Naive B cell (primary cell): Measurements from ENCODE around the gene DNAJC1. TPM values are rescaled to one million over a fixed set of nuclear protein-coding genes. Genes with fewer than 3 reads are reported as not detected.
"Not testable (repeated sequence)": the region's sequence is repeated elsewhere in the genome, so short reads cannot be mapped to it uniquely, and the experiment has no call there.

ENCODE experiments used
- ATAC-seq, 2 donors: fragments of 150-1000 bp; cut with Tn5 transposase; 2 replicates each; pipeline ENCODE4 v1.10.0; 2021; ENCODE audit warnings: low read depth in 2 of 2, mild to moderate bottlenecking in 2 of 2, moderate library complexity in 2 of 2
- DNase-seq: peaks from one replicate; pipeline ENCODE4 v3.0.0; 2022
- H3K27ac Mint-ChIP-seq, 6 donors: one replicate each; pipeline ENCODE4 v1.8.0; 2020 to 2022; ENCODE audit warnings: mild to moderate bottlenecking in 6 of 6, mixed read lengths in 6 of 6, moderate library complexity in 5 of 6, inconsistent platforms in 2 of 6
- H3K27me3 Mint-ChIP-seq, 3 donors: one replicate each; pipeline ENCODE4 v1.8.0; 2021 to 2022; ENCODE audit warnings: mixed read lengths in 3 of 3, mild to moderate bottlenecking in 1 of 3
- H3K36me3 Mint-ChIP-seq, 2 donors: one replicate each; pipeline ENCODE4 v1.8.0; 2020 to 2022; ENCODE audit warnings: mixed read lengths in 2 of 2, inconsistent platforms in 1 of 2, mild to moderate bottlenecking in 1 of 2
- H3K4me1 Mint-ChIP-seq, 3 donors: one replicate each; pipeline ENCODE4 v1.8.0; 2020 to 2022; ENCODE audit warnings: mixed read lengths in 3 of 3, inconsistent platforms in 1 of 3, mild to moderate bottlenecking in 1 of 3, moderate library complexity in 1 of 3
- H3K4me3 Mint-ChIP-seq, 8 donors: one replicate each; pipeline ENCODE4 v1.8.0; 2020 to 2022; ENCODE audit warnings: mild to moderate bottlenecking in 8 of 8, mixed read lengths in 8 of 8, moderate library complexity in 8 of 8, inconsistent platforms in 2 of 8
- H3K9me3 Mint-ChIP-seq, 7 donors: one replicate each; pipeline ENCODE4 v1.8.0; 2020 to 2022; ENCODE audit warnings: mixed read lengths in 7 of 7, mild to moderate bottlenecking in 5 of 7, inconsistent platforms in 2 of 7, moderate library complexity in 1 of 7
- polyA plus RNA-seq, 6 donors: library from polyadenylated mRNA; unstranded; fragments of 300-500 nt; fragmentation: Illumina TruSeq; gene quantifications; one replicate each; pipeline ENCODE4 v1.2.3, GENCODE V29; 2021; ENCODE audit warnings: low read depth in 6 of 6

Gene DNAJC1
- polyA plus RNA-seq, 6 donors from 2014 or later, result 9.1 to 19.5 (median 14.5) TPM

DNA sequence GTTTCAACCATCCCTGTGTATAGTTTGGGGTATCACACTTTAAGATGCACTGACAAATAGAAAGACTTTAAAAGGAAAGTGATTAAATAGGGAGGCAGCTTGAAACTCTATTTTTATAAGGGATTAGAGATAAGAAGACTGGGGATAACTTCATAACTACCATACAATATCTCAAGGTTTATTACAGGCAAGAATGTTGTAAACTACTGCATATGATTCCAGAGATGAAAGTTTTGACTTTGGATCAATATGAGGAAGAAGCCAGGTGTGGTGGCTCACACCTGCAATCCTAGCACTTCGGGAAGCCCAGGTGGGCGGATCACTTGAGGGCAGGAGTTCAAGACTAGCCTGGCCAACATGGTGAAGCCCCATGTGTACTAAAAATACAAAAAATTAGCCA, 96.1 kb downstream of the DNAJC1 start:
- H3K27ac Mint-ChIP-seq, result peak overlapping the region in 1 of 6 donors; percentile 74
- ATAC-seq, result no peak

DNA sequence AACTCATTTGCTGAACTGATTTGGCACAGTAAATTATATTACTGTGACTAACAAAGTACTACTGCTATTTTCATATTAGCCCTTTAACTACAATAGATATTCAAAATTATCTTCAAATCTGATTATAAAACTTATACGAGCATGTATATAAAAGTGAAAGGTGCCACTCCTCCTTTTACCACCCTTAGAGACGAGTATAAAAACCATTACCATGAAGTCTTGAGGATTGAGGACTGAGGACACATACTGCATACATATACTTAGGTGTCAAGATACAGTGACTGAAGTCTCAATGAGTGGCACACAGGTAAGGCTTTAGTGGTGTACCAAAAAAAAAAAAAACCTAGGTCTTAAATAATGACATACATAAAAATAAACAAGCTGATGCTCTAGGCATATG, 98.6 kb downstream of the DNAJC1 start:
- Mint-ChIP-seq H3K36me3 (peaks cover 5 to 12% of the 10 kb centered on the region in 2 donors), H3K4me1 (no peaks in the 10 kb centered on the region), H3K27ac (peak overlapping the region in 1 of 6 donors; percentile 29), H3K27me3 (no peaks in the 10 kb centered on the region), H3K4me3 (no peak overlapping the region), H3K9me3 (no peaks in the 10 kb centered on the region)
- DNase-seq (no peak), ATAC-seq (no peak)

More for the DNA sequence above, 96.1 kb downstream of the DNAJC1 start:
- Mint-ChIP-seq H3K27me3 (no peaks in the 10 kb centered on the region), H3K4me3 (no peak overlapping the region), H3K9me3 (no peaks in the 10 kb centered on the region), H3K4me1 (no peaks in the 10 kb centered on the region), H3K36me3 (peaks cover 16 to 23% of the 10 kb centered on the region in 2 donors)
- DNase-seq, result no peak

DNA sequence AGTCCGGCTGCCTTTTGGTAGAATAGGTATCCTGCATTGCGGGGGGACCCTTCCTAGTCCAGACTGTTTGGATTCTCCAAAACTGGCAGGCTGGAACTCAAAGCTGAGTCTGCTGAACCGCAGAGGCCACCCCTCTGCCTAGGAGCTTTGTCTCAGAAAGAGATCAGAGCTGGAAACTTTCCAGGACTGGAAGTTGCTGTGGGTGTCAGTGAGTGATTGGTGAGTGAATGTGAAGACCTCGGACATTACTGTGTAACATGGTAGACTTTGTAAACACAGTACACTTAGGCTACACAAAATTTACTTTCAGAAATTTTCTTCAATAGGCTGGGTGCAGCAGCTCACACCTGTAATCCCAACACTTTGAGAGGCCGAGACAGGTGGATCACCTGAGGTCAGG, 103.8 kb downstream of the DNAJC1 start:
- Mint-ChIP-seq H3K27me3 (no peaks in the 10 kb centered on the region), H3K36me3 (peaks cover 0 to 16% of the 10 kb centered on the region in 2 donors), H3K4me3 (no peak overlapping the region), H3K27ac (peak overlapping the region in 1 of 6 donors; percentile 39), H3K9me3 (no peaks in the 10 kb centered on the region), H3K4me1 (no peaks in the 10 kb centered on the region)
- DNase-seq (no peak), ATAC-seq (no peak)

DNA sequence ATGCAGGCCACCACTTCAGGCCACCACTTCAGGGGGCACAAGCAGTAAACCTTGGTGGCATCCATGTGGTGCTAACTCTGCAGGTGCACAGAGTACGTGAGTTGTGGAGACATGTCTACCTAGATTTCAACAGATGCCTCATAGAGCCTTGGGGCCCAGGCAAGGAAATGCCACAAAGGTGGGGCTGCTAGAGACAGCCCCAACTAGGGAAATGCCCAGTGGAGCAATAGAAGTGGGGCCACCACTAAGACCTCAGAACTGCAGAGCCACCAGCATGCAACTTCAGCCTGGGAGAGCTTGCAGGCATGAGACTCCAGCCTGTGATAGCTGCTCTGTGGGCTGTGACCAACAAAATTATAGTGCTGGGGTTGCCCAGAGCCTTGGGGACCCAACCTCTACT, 107.6 kb downstream of the DNAJC1 start:
- Mint-ChIP-seq H3K27ac (no peak overlapping the region), H3K9me3 (peaks cover 11 to 32% (median 25%) of the 10 kb centered on the region in 7 donors), H3K4me1 (no peaks in the 10 kb centered on the region), H3K36me3 (peaks cover 22 to 47% of the 10 kb centered on the region in 2 donors), H3K4me3 (no peak overlapping the region), H3K27me3 (no peaks in the 10 kb centered on the region)
- DNase-seq (no peak), ATAC-seq (no peak)

DNA sequence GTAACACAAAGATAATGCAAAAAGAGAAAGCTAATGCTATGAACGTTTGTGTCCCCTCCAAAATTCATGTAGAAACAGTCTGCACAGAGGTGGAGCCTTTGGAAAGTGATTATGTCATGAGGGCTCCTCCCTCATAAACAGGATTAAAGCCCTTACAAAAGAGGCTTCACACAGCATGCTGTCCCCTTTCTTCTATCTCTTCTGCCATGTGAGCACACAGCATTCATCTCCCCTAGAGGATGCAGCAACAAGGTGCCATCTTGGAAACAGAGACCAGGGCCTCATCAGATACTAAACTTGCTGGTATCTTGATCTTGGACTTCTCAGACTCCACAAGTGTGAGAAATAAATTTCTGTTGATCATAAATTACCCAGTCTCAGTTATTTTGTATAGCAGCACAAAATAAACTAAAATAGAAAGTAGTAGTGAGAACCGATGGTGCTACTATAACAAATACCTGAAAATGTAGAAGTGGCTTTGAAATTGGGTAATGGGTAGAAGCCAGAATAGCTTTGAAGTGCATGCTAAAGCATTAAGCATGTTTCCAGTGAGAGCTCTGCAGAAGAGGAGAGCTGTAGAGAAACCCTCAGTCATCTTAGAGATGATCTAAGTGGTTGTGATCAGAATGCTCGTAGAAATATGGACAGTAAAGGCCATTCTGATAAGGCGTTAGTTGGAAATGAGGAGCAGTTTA, 108.7 kb downstream of the DNAJC1 start:
- Mint-ChIP-seq H3K4me3 (no peak overlapping the region), H3K9me3 (peaks cover 11 to 33% (median 27%) of the 10 kb centered on the region in 7 donors), H3K4me1 (peaks cover under 1 to 5% (median 1%) of the 10 kb centered on the region in 3 donors), H3K36me3 (peaks cover 24 to 47% of the 10 kb centered on the region in 2 donors), H3K27ac (no peak overlapping the region), H3K27me3 (no peaks in the 10 kb centered on the region)
- ATAC-seq (no peak), DNase-seq (no peak)

DNA sequence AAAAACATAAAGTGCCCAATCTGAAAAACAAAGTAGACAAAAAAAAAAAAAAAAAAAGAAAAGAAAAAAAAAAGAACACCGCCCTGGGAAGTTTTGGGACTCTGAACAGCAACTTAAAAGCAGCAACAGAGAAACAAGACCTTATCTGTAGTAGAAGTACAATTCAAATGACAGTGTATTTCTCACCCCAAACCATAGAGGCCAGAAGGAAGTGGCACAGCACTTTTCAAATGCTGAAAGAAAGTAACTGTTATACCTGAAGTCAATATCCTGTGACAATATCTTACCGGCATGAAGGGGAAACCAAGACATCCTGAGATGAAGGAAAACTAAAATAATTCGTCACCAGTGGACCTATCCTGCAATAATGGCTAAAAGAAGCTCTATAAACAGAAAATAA, 112.1 kb downstream of the DNAJC1 start:
- Mint-ChIP-seq H3K36me3 (peaks cover 24 to 48% of the 10 kb centered on the region in 2 donors), H3K4me3 (peak overlapping the region in 1 of 8 donors; percentile 62), H3K4me1 (peaks cover 12 to 18% (median 17%) of the 10 kb centered on the region in 3 donors), H3K9me3 (peaks cover 11 to 50% (median 42%) of the 10 kb centered on the region in 7 donors), H3K27ac (no peak overlapping the region), H3K27me3 (no peaks in the 10 kb centered on the region)
- DNase-seq, result no peak
- no peak for ATAC-seq

DNA sequence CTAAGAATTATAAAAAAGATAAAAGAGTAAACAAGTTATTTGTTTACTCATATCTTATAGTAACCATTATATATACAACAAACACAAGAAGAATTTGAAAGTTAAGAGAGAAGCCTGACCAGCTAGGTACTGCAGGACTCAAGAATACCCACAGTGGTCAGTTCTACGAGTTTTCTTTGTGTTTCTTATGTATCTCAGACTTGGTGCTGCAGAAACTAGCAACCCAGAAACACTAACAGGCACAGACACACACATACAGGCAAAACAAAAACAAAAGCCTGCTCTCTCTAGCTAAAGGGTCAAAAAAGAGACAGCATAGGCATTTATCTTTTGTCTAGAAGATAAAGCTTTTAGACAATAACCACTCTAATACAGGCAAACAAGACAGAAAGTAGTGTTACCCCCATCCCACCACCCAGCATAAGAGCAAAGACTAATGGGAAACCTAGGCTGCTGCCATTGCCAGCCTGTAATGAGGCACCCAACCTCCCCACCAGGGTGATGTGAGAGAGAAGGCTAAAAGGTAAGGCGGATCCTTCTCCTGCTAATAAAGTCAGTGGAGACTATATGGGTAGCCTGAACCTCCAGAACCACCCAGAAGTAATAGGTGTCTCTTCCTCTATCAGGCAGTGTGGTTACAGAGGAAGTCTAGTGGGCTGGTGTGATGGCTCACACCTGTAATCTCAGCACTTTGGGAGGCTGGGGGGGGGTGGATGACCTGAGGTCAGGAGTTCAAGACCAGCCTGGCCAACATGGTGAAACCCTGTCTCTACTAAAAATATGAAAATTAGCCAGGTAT, 113.9 kb downstream of the DNAJC1 start:
- peaks cover 18 to 66% (median 57%) of the 10 kb centered on the region in 7 donors for H3K9me3 Mint-ChIP-seq
- H3K4me1 Mint-ChIP-seq, result peaks cover 12 to 18% (median 17%) of the 10 kb centered on the region in 3 donors
- peaks cover 37 to 38% of the 10 kb centered on the region in 2 donors for H3K36me3 Mint-ChIP-seq
- H3K4me3 Mint-ChIP-seq, result peak overlapping the region in 2 of 8 donors; percentile 2 to 23
- DNase-seq, result no peak
- H3K27me3 Mint-ChIP-seq, result no peaks in the 10 kb centered on the region
- ATAC-seq, result no peak
- peak overlapping the region in 2 of 6 donors; percentile 15 to 16 for H3K27ac Mint-ChIP-seq

DNA sequence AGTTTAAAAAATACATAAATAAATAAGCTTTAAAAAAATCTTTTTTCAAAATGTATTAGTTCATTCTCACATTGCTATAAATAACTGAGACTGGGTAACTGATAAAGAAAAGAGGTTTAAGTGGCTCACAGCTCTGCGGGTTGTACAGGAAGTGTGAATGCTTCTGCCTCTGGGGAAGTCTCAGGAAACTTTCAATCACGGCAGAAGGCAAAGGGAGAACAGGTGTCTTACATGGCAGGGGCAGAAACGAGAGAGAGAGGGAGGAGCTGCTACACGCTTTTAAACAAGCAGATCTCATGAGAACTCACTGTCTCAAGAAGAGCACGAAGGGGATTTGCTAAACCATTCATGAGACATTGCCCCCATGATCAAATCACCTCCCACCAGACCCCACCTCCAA, 114.6 kb downstream of the DNAJC1 start:
- Mint-ChIP-seq H3K27ac (peak overlapping the region in 4 of 6 donors; percentile 42 to 66 (median 55)), H3K4me3 (peak overlapping the region in 5 of 8 donors; percentile 13 to 63 (median 27)), H3K27me3 (no peaks in the 10 kb centered on the region), H3K36me3 (peaks cover 30 to 33% of the 10 kb centered on the region in 2 donors), H3K9me3 (peaks cover 17 to 61% (median 52%) of the 10 kb centered on the region in 7 donors), H3K4me1 (peaks cover 12 to 18% (median 17%) of the 10 kb centered on the region in 3 donors)
- DNase-seq (peak; percentile 2), ATAC-seq (peak; percentile 81 to 84)

DNA sequence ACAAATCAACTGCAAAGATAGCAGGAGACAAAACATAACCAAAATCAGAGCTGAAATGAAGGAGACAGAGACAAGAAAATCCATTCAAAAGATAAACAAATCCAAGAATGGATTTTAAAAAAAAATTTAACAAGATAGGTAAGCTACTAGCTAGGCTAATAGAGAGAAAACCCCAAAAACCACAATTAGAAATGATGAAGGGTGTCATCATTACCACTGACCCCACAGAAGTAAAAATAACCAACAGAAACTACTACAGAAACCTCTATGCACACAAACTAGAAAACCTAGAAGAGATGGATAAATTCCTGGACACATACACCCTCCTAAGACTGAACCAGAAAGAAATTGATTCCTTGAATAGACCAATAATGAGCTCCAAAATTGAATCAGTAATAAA, 117.6 kb downstream of the DNAJC1 start:
- ATAC-seq, result no peak

DNA sequence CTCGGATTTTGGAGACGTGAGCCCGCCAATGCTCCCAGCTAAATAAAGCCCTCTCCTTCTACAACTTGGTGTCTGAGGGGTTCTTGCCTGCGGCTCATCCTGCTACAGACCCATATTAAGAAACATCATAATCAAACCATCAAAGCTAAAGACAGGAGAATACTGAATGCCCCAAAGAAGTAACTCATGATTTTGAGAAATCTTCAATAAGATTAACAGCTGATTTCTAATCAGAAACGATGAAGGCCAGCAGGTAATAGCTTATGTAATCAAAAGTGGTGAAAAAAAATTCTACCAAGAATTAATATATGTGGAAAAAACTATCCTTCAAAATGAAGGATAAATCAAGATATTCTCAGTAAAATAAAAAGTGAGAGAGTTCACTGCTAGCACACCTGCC, 130.3 kb downstream of the DNAJC1 start:
- peaks cover 9 to 38% (median 24%) of the 10 kb centered on the region in 7 donors for H3K9me3 Mint-ChIP-seq
- peaks cover 34 to 36% of the 10 kb centered on the region in 2 donors for H3K36me3 Mint-ChIP-seq
- H3K4me3 Mint-ChIP-seq, result peak overlapping the region in 1 of 8 donors; percentile 49
- peak overlapping the region in 1 of 6 donors; percentile 7 for H3K27ac Mint-ChIP-seq
- ATAC-seq, result no peak
- H3K4me1 Mint-ChIP-seq, result no peaks in the 10 kb centered on the region
- no peaks in the 10 kb centered on the region for H3K27me3 Mint-ChIP-seq
- DNase-seq, result no peak

More for the DNA sequence above, 117.6 kb downstream of the DNAJC1 start:
- no peak overlapping the region for H3K27ac Mint-ChIP-seq
- peaks cover 7 to 34% (median 30%) of the 10 kb centered on the region in 7 donors for H3K9me3 Mint-ChIP-seq
- no peaks in the 10 kb centered on the region for H3K27me3 Mint-ChIP-seq
- no peak for DNase-seq
- H3K4me3 Mint-ChIP-seq, result no peak overlapping the region
- peaks cover 12 to 18% (median 17%) of the 10 kb centered on the region in 3 donors for H3K4me1 Mint-ChIP-seq
- peaks cover 16 to 24% of the 10 kb centered on the region in 2 donors for H3K36me3 Mint-ChIP-seq

DNA sequence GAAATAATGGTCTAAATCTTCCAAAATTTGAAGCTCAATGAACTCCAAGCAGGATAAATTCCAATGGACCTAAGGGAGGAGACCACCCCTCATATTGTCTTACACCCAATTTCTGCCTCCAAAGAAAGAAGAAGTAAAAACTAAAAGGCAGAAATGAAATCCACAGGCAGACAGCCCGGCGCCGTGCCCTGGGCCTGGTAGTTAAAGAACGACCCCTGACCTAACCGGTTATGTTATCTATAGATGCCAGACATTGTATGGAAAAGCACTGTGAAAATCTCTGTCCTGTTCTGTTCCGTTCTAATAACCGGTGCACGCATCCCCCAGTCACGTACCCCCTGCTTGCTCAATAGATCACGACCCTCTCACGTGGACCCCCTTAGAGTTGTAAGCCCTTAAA, 130.8 kb downstream of the DNAJC1 start:
- not testable (repeated sequence) for DNase-seq, ATAC-seq, H3K27me3 Mint-ChIP-seq, H3K4me1 Mint-ChIP-seq
- Mint-ChIP-seq H3K27ac (peak overlapping the region in 1 of 6 donors; percentile 7), H3K9me3 (peaks cover 9 to 38% (median 24%) of the 10 kb centered on the region in 7 donors), H3K4me3 (peak overlapping the region in 1 of 8 donors; percentile 44), H3K36me3 (peaks cover 34 to 36% of the 10 kb centered on the region in 2 donors)

DNA sequence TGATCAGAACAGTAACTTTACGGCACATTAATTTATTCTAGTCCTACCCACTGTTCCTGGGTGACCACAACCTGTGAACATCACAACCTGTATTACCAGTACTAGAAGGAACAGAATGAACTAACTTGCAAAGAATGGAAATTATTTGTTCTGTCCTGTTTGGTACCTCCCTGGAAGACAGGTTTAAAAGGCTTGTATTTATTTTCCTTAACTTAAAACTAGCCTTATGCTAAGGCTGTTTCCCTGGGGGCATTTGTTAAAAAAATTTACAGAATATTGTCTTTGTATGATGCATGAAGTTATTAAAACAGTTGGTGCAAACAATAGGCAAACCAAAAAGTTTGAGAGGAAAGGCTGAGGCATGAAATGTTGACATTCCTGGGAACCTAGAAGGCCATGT, 132.7 kb downstream of the DNAJC1 start:
- no peak for ATAC-seq
- no peak for DNase-seq
- Mint-ChIP-seq H3K27ac (no peak overlapping the region), H3K4me3 (peak overlapping the region in 1 of 8 donors; percentile 15), H3K27me3 (no peaks in the 10 kb centered on the region), H3K9me3 (peaks cover 9 to 50% (median 30%) of the 10 kb centered on the region in 7 donors), H3K4me1 (no peaks in the 10 kb centered on the region), H3K36me3 (peaks cover 36 to 42% of the 10 kb centered on the region in 2 donors)

DNA sequence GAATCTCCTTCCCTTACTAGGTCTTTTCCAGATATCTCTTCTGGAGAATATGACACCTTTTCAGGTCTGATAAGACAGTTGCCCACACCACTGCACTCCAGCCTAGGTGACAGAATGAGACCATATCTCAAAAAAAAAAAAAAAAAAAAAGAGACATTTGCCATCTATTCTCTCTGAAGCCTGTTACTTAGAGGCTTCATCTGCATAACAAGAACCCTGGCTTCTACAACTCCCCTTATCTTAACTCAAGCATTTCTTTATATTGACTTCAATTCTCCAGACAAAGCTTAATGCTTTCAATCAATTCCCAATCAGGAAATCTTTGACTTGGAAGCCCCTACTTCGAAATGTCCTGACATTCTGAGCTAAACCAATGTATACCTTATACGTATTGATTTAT, 134.4 kb downstream of the DNAJC1 start:
- Mint-ChIP-seq H3K9me3 (peaks cover 9 to 45% (median 30%) of the 10 kb centered on the region in 7 donors), H3K36me3 (peaks cover 28 to 36% of the 10 kb centered on the region in 2 donors)
- not testable (repeated sequence) for DNase-seq, ATAC-seq, H3K27me3 Mint-ChIP-seq, H3K4me1 Mint-ChIP-seq, H3K4me3 Mint-ChIP-seq, H3K27ac Mint-ChIP-seq
